GM13976 (cell line): Measurements from ENCODE around the gene JMJD7.

Experiments
- DNase-seq: peaks from one replicate; pipeline ENCODE4 v3.0.0; 2012; ENCODE audit warnings: low spot score
- in situ Hi-C: fragments of 300-500 bp; cut with MboI; formaldehyde crosslinking; loops from one replicate; pipeline ENCODE4 v1.12.0; 2022; ENCODE audit warnings: low sequenced_read_pairs, mixed read lengths, inconsistent platforms; ENCODE audit not compliant: unreplicated experiment
- TF ChIP-seq, protein P1 (sequence below): IDR thresholded peaks from 2 replicates; pipeline ENCODE4 v1.5.1; 2012; ENCODE audit warnings: borderline replicate concordance, mild to moderate bottlenecking; ENCODE audit not compliant: insufficient read depth; ENCODE audit errors: extremely low read depth, missing control alignments, control extremely low read depth

JMJD7 gene

DNA sequence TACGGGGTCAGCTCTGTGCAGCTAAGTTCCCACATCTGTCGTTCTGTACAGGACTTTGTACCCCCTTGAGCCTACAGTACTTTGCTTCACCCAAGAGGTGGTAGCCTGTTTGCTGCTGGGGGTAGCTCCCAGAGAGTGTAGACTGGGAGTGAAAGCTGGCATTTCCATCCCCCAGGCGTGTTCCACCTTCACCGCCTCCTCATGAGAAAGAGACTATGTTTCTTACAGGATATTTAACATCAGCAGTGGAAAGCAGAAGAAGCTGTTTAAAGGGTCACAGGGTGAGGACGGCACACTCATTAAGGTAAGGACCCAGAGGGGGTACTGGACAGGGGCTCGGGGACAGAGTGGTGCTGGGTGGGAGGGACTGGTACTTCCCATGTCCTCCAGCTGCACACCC, 10.1 kb upstream of the JMJD7 start:
- TF ChIP-seq, protein P1, sequence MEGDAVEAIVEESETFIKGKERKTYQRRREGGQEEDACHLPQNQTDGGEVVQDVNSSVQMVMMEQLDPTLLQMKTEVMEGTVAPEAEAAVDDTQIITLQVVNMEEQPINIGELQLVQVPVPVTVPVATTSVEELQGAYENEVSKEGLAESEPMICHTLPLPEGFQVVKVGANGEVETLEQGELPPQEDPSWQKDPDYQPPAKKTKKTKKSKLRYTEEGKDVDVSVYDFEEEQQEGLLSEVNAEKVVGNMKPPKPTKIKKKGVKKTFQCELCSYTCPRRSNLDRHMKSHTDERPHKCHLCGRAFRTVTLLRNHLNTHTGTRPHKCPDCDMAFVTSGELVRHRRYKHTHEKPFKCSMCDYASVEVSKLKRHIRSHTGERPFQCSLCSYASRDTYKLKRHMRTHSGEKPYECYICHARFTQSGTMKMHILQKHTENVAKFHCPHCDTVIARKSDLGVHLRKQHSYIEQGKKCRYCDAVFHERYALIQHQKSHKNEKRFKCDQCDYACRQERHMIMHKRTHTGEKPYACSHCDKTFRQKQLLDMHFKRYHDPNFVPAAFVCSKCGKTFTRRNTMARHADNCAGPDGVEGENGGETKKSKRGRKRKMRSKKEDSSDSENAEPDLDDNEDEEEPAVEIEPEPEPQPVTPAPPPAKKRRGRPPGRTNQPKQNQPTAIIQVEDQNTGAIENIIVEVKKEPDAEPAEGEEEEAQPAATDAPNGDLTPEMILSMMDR, result no peak
- no peak for DNase-seq
- in situ Hi-C loops, result no loop called here

DNA sequence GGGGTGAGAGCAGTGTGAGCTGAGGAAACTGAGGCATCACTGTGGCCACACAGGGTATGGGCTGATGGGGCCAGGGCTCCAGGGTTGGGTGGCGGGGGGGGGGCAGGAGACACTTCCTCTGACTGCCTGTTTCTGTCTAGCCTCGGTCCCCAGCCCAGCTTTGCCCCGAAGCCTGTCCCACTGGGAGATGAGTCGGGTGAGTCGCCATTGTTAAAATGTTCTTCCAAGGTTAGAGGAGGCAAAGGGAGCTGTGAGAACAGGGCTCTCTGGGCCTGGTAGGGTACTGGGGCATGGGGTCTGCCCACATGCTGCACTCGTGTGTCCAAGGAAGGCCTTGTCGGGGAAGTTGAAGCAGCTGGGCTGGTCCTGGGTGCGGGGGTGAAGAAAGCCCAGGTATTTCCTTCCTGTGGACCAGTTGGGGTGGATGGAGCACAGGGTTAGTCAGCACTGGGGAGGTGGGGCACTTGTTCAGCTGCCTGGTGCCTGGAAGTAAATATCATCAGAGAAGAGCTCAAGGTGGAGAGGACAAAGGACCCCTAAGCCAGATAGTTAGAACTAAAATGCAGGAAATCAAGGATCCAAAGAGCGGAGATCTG, 8.3 kb upstream of the JMJD7 start:
- TF ChIP-seq, protein P1, result no peak
- in situ Hi-C loops, result no loop called here
- DNase-seq, result no peak

DNA sequence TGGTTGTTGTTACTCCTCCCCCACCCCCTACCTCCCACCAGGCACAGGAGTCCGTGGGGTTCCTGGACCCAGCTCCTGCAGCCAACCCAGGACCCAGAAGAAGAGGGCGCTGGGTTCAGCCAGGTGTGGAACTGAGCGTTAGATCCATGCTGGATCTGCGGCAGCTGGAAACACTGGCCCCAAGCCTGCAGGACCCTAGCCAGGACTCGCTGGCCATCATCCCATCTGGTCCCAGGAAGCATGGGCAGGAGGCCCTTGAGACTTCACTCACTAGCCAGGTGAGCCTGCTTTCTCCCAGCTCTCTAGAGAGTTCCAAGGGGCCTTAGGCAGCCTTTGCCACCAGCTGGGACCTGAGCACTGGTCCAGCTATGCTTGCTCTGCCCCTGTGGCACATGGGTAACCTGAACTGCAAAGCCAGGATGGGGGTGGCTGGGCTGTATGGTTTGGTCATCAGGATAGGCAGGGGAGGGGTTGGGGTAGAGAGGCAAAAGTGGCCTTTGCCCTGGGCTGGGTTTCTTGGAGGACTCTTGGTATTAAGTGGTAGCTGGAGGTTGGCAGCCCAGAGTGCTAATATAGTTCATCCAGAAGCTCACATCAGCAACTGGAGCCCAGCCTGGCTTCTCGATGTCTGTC, 7.0 kb upstream of the JMJD7 start:
- TF ChIP-seq, protein P1, result no peak
- DNase-seq, result no peak
- in situ Hi-C loops, result no loop called here

DNA sequence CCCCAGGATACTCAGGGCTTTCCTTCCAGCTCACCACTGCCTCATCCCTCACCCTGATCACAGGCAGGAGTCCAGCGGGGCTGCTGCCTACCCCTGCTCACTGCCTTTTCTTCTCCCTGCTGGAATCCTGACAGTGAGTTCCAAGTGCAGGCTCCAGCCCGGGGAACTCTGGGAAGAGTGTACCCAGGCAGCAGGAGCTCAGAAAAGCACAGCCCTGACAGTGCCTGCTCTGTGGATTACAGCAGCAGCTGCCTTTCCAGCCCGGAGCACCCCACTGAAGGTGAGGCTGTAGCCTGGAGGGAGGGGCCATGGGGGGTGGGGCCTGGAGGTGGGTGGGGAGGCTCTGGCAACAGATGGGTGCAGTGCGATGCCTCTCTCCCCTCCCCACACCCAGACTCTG, 6.1 kb upstream of the JMJD7 start:
- TF ChIP-seq, protein P1, result no peak
- in situ Hi-C loops, result no loop called here
- DNase-seq, result no peak

DNA sequence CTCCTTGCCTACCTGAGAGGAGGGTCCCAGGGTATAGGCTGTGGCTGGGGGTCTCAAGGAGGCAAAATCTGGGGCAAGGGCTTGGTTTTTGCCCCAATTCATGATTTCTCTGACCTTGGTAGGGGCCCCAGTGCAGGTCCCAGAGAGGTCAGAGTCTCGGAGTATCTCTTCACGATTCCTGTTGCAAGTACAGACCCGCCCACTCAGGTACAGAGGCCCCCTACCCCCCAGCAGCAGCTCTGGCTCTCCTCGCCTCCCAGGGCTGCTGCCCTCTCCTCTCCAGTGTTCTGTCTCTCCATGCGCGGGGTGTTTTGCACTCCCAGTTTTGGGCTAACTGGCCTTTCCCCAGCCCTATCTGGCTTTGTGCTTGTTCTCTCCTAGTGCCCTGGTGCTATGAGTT, 5.4 kb upstream of the JMJD7 start:
- no peak for DNase-seq
- TF ChIP-seq, protein P1, result no peak
- in situ Hi-C loops, result no loop called here

DNA sequence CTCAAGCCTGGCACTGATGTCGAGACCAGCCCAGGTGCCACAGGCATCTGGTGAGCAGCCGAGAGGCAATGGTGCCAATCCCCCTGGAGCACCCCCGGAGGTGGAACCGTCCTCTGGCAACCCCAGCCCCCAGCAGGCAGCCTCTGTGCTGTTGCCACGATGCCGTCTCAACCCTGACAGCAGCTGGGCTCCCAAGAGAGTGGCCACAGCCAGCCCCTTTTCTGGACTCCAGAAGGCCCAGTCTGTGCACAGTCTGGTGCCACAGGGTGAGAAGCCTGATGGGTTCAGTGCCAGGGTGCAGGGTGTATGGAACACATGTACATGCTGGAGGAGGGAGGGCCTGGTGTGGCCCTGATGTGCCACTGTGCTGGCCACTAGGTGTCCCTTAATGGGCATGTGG, 4.9 kb upstream of the JMJD7 start:
- no peak for DNase-seq
- in situ Hi-C loops, result no loop called here
- TF ChIP-seq, protein P1, result no peak
